ENCODE measurements around the gene KCNIP1.

DNA sequence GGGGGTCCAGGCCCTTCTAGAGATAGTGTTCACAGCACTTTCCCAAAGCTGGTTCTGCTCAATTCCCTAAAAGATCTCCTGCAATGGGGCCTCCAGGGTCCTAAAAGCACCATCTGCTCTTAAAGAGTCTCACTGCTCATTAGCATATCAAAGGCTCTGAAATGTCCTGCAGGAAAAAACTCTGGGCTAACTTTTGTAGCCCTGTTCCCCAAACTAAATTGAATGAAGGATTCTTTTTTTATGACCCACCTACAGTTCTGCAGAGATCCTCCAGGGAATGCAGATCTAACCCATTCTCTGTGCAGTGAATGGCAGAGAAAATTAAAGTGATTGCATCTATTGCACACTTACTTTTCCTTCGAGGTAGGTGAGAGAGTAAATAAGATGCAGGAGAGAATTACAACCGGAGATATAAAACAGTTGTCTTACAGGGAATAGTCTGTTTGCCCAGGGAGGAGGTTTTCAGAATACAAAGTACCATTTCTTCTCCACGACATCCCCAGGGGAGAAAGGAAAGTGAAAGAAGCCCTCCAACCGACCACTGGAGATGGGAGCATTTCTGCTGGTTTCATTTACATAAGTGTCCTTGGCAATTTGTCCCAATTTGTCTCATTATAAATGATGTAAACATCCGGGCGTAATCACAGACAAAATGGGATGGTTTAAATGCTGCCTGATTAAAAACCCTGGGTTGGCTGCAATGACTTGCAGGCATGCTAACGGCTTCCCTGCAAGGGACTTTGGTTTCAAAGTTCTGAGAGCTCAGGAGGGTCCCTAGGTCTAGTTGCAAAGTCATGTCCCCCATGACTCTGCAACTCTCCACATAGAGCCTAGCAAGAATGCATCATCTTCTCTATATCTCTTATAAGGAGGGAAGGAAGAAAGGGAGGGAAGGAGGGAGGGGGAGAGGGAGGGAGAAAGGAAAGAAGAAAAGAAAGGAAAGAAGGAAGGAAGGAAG, 114.0 kb downstream of the KCNIP1 start:
- TF ChIP-seq, protein P1, sequence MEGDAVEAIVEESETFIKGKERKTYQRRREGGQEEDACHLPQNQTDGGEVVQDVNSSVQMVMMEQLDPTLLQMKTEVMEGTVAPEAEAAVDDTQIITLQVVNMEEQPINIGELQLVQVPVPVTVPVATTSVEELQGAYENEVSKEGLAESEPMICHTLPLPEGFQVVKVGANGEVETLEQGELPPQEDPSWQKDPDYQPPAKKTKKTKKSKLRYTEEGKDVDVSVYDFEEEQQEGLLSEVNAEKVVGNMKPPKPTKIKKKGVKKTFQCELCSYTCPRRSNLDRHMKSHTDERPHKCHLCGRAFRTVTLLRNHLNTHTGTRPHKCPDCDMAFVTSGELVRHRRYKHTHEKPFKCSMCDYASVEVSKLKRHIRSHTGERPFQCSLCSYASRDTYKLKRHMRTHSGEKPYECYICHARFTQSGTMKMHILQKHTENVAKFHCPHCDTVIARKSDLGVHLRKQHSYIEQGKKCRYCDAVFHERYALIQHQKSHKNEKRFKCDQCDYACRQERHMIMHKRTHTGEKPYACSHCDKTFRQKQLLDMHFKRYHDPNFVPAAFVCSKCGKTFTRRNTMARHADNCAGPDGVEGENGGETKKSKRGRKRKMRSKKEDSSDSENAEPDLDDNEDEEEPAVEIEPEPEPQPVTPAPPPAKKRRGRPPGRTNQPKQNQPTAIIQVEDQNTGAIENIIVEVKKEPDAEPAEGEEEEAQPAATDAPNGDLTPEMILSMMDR (IDR thresholded peaks at IDR 0.05) = no peak
- no peak for TF ChIP-seq POLR2A (IDR thresholded peaks at IDR 0.05)

Measured in body of pancreas (tissue), 4 donors.